H1 (cell line): ENCODE results near the gene BCL2L13. TPM values are rescaled to one million over a fixed set of nuclear protein-coding genes. Genes with fewer than 3 reads are reported as not detected.

Source experiments
- E2F6 ChIP-seq: IDR thresholded peaks from 2 replicates; pipeline ENCODE4 v1.6.1; 2012; ENCODE audit warnings: inconsistent platforms
- RNF2 ChIP-seq: fragments of 200-900, 300-1000 bp; sonication (generic); IDR thresholded peaks from 2 replicates; pipeline ENCODE4 v1.7.1; 2016; ENCODE audit warnings: borderline replicate concordance, low read depth, mild to moderate bottlenecking, antibody characterized with exemption, low read length; ENCODE audit not compliant: poor library complexity, severe bottlenecking; ENCODE audit errors: missing control alignments
- ZNF274 ChIP-seq: IDR thresholded peaks from 2 replicates; pipeline ENCODE4 v1.7.0; 2012; ENCODE audit warnings: low read length, borderline replicate concordance; ENCODE audit errors: extremely low read depth
- polyA plus RNA-seq, 7 experiments: library from polyadenylated mRNA; depleted of rRNA in 3 of 7; stranded (reverse) in 5 of 7; unstranded in 2 of 7; fragments of >200 nt in 5 of 7; fragments of 200-250 nt in 2 of 7; gene quantifications; 1 replicate in 5 of 7; 2 replicates in 1 of 7; 4 replicates in 1 of 7; pipeline versions ENCODE4 v1.2.1 to v1.2.3, GENCODE V29; 2011 to 2013; ENCODE audit warnings: missing spikeins in 2 of 7, mixed read lengths in 2 of 7
- total RNA-seq: library from RNA; stranded (reverse); fragmentation: NEBNext Ultra II Directional; extraction: Animal tissue kit (Norgen Biotek cat#: 25700); gene quantifications from 2 replicates; pipeline ENCODE4 v1.2.1, GENCODE V29; 2021
- TF ChIP-seq, protein P1 (sequence below), 3 experiments: IDR thresholded peaks; 1 replicate in 2 of 3; 2 replicates in 1 of 3; pipeline versions ENCODE4 v1.5.1 to v1.6.1; 2011; ENCODE audit warnings: low read length in 3 of 3, mild to moderate bottlenecking in 3 of 3, inconsistent platforms in 2 of 3, low read depth in 1 of 3, moderate library complexity in 1 of 3; ENCODE audit not compliant: insufficient read depth in 1 of 3; ENCODE audit errors: control extremely low read depth in 1 of 3

BCL2L13 gene
- total and polyA plus RNA-seq, 2 of the 8 experiments (the other 6 are each of a cell fraction or from before 2014, with no cell fraction given) = 20.7 to 35.0 TPM

DNA sequence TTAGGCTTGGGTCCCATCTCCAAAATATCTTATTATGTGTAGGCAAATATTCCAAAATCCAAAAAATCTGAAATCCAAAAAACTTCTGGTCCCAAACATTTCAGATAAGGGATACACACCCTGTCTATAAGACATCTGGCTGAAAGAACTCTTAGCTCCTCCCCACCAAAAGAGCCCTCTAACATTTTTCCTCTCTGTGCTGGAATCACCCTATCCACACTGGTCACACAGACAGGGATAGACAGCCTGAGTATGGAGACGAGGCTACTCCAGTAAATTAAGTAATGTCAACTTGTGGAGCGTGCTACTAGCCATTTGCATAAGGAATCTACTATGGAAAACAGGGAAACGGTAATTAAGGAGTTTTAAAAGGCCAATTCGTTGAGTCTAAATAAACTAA, 34.9 kb upstream of the BCL2L13 start (continued):
- TF ChIP-seq RNF2 = no peak
- no peak for TF ChIP-seq E2F6
- no peak for TF ChIP-seq ZNF274
- TF ChIP-seq, protein P1, sequence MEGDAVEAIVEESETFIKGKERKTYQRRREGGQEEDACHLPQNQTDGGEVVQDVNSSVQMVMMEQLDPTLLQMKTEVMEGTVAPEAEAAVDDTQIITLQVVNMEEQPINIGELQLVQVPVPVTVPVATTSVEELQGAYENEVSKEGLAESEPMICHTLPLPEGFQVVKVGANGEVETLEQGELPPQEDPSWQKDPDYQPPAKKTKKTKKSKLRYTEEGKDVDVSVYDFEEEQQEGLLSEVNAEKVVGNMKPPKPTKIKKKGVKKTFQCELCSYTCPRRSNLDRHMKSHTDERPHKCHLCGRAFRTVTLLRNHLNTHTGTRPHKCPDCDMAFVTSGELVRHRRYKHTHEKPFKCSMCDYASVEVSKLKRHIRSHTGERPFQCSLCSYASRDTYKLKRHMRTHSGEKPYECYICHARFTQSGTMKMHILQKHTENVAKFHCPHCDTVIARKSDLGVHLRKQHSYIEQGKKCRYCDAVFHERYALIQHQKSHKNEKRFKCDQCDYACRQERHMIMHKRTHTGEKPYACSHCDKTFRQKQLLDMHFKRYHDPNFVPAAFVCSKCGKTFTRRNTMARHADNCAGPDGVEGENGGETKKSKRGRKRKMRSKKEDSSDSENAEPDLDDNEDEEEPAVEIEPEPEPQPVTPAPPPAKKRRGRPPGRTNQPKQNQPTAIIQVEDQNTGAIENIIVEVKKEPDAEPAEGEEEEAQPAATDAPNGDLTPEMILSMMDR (IDR thresholded peaks at IDR 0.05; ENCODE audit: control extremely low read depth in 1 of 3, insufficient read depth in 1 of 3, low read depth in 1 of 3, low read length in 3 of 3) = no peak
